ENCODE data around the gene SPHK2. TPM values are rescaled to one million over a fixed set of nuclear protein-coding genes. Genes with fewer than 3 reads are reported as not detected.
"Not testable (repeated sequence)": the region's sequence is repeated elsewhere in the genome, so short reads cannot be mapped to it uniquely, and the experiment has no call there.

The SPHK2 gene
- total RNA-seq, 2 donors from 2014 or later, result 25.7 to 40.4 TPM

DNA sequence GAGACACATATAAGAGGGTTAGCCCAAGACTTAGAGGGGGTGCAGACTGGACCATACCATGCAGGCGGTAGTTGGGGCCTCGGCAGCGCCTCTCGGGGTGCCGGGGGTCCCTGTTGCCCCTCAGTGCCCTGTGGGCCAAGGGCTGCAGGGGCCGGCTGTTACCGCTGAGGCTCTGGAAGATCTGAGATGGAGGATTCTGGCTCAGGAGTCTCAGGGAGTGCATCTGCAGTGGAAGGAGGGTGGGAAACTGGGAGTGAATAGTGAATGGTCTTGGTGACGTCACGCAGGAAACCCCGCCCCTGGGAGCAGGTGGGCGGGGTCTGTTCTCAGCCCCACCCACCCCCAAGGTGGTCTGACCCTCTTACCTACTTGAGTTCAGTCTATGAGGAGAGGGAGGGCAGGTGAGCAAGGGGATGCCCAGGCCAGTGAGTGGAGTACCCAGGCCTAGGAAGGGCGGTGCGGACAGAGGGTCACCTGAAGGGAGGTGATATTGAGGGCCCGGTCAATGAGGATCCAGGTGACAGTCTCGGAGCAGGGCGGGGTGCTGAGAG, 19.6 kb downstream of the SPHK2 start:
- H3K36me3 Mint-ChIP-seq, result peaks cover 0 to 16% of the 10 kb centered on the region in 2 donors
- ATAC-seq (no peak), DNase-seq (ENCODE audit: low spot score in 2 of 2) (no peak)

DNA sequence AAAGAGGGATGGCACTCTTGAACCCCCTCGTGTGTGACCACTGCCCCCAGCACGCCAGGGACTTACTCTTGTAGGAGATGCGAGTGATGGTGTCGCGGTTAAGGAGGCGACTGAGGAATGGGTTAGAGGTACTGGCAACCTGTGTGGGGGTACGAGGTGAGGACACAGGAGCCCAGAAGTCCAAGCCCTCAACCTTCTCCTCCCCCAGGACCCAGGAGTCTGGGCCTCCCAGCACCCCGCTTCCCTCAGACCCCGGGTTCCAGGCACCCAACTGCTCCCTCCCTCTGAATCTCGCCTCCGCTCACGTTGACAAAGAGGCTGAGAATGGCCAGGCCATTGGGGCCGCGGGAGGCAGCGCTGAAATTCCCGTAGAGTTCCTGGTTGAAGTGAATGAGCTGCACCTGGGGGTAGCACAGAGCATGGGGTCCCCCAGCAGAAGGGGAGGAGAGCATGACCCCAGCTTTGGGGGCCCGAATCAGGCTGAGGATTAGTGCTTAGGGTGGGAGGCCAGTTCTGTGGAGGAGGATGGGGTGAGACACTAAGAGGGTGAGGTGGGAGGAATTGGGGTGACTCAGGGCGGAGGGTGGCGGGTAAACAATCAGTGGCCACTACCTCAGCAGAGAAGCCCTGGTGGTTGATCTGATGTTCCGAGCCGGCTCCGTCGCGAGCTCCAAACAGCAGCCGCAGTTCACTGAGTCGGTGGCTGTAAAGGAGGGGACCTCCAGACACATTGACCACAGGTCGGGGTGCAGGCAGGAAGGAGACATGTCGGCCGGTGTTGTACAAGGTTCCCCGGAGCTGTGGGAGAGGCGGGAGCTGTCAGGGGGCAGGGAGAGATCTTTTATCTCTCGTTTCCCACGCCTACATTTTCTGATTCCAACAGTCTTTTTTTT, 20.4 kb downstream of the SPHK2 start:
- Mint-ChIP-seq H3K27ac (no peak overlapping the region), H3K9me3 (peaks cover 0 to 11% of the 10 kb centered on the region in 2 donors), H3K36me3 (peaks cover 0 to 16% of the 10 kb centered on the region in 2 donors)
- ATAC-seq, result no peak
- no peak for DNase-seq (ENCODE audit: low spot score in 2 of 2)

More for the DNA sequence above, 19.6 kb downstream of the SPHK2 start:
- H3K9me3 Mint-ChIP-seq, result peaks cover 0 to 11% of the 10 kb centered on the region in 2 donors
- peak overlapping the region; percentile 11 to 91 for H3K27ac Mint-ChIP-seq

DNA sequence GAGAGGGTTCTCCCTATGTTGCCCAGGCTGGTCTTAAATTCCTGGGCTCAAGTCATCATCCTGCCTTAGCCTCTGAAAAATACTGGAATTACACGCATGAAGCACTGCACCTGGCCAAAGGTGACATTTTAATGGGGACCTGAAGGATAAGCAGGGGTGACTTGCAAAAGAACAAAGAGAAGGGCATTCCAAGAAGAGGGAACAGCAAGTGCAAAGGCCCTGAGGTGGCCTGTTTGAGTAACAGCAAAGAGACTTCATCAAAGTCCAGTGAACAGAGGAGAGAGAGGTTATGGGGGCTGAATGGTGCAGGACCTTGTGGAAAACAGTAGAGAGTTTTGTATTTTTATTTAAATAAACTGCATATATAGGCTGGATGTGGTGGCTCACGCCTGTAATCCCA, 22.5 kb downstream of the SPHK2 start:
- no peak overlapping the region for H3K27ac Mint-ChIP-seq
- ATAC-seq, result no peak
- peaks cover 0 to 11% of the 10 kb centered on the region in 2 donors for H3K9me3 Mint-ChIP-seq
- DNase-seq (ENCODE audit: low spot score in 2 of 2), result no peak
- peaks cover 0 to 16% of the 10 kb centered on the region in 2 donors for H3K36me3 Mint-ChIP-seq

DNA sequence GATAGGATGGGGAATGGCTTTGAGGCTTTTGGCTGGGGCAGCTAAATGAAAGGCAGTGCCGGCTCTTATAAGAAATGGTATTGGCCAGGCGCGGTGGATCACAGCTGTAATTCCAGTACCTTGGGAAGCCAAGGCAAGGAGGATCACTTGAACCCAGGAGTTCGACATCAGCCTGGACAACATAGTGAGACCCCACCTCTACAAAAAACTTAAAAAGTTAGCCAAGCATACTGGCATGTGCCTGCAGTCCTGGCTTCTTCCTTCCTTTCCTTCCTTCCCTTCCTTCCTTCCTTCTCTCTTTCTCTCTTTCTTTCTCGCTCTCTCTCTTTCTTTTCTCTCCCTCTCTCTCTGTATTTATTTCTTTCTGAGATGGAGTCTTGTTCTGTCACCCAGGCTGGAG, 23.6 kb downstream of the SPHK2 start:
- no peak overlapping the region for H3K27ac Mint-ChIP-seq
- no peak for ATAC-seq
- H3K36me3 Mint-ChIP-seq, result peaks cover 0 to 12% of the 10 kb centered on the region in 2 donors
- DNase-seq (ENCODE audit: low spot score in 2 of 2), result no peak
- peaks cover 0 to 7% of the 10 kb centered on the region in 2 donors for H3K9me3 Mint-ChIP-seq

DNA sequence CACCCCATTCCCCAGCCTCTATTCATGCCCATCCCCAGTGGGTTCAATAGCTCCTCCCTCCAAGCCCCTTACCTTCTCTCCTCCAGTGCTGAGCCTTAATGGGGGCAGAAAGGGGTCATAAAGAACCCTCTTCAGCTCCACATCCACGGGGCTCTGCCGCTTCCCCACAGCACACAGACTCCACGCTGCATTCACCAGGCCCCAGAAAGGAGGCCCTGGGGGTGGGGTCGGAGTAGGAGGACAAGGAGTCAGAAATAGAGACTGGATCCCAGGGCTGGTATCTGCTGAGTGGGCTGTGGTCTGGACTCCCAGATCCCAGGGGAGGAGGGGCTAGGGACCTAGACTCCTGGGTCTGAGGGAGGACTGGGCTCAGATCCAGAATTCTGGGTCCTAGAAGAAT, 25.0 kb downstream of the SPHK2 start:
- Mint-ChIP-seq H3K27ac (no peak overlapping the region), H3K36me3 (no peaks in the 10 kb centered on the region), H3K9me3 (no peaks in the 10 kb centered on the region)
- ATAC-seq, result no peak
- no peak for DNase-seq (ENCODE audit: low spot score in 2 of 2)

DNA sequence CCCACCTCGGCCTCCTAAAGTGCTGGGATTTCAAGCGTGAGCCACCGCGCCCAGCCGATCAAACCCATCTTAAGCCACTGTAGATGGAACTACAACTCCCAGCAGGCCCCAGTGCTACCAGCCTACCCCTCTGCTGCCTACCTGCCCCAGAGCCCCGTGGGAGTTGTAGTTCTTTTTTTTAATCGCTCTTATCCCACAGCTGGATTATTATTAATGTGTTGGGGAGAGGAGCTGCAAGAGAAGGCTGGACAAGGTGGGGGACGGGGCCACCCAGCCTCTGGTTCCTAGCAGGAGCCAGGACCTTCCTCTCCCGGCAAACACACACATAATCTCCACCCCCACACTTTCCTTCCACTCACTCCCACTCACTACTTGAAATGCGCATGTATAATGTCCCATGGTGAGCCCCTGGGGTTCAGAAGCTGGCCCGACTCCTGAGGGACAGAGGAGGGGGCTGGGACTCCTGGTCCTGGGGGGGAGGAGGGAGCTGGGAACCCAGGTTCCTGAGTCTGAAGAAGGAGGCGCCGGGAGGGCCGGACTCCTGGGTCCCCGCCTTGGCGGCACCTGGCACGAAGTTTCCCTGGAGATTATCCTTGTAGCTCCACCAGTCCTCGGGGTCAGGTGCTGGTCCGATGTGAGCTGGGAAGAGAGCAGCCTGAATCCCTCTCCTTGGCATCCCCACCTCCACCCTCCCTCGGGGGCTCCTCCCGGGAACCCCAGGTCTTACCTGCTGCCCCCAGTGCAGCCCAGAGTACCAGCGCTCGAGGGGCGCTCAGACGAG, 25.7 kb downstream of the SPHK2 start:
- DNase-seq (ENCODE audit: low spot score in 2 of 2), result peak in 1 of 2 donors; percentile 70
- no peaks in the 10 kb centered on the region for H3K36me3 Mint-ChIP-seq
- peak overlapping the region in 1 of 2 donors; percentile 80 for H3K27ac Mint-ChIP-seq
- no peaks in the 10 kb centered on the region for H3K9me3 Mint-ChIP-seq
- ATAC-seq, result peak; percentile 28 to 76

DNA sequence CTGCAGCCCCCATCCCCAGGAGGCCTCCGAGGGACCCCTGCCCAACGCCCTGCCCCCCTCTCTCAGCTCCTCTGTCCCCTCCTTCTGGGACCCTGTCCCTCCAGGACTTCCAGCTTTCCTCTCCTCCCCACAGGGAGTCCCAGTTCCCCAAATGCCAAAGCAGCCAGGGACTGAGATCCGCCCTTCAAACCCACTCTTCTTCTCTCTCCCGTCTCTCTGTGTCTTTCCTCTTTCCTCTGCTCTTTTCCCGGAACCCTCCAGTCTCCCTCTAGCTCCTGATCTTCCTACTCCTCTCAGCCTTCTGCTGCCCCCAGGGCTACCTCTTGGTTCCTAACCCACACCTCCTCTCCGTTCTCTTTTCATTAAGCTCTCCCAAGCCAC, 26.3 kb downstream of the SPHK2 start:
- H3K9me3 Mint-ChIP-seq, result no peaks in the 10 kb centered on the region
- ATAC-seq, result no peak

DNA sequence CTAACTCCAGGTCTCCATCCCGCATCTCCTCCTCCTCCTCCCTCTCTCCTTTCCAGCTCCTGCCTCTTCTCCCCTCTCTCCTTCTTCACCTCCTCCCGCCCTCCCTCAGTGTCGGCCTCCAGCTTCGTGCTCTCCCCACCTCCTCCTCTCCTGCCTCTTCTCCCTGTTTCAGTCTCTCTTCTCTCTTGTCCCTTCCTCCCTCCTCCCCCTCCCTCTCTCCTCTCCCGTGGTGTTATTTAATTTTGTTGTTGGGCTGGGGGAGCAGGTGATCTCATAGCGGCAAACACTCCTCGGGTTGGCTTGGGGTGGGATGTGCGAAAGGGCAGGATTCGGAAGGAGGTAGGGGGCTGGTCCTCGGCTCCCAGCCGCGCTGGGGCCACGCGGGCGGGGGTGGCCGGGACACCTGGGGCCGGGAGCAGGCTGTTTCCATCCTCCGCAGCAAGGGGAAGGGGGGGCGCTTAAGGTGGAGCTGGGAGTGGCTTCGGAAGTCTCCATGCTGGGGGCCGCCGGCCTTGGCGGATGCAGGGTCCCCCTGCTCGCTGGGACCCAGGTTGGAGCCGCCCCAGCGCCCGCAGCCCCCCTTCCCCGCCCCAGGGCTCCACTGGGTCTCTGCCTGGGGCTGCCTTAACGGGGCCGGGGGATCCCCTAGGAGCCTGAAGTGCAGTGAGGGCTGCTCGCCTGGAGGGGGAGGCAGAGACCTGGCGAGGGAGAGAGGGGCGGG, 26.9 kb downstream of the SPHK2 start, which contains the start of gene CA11:
TSS of gene CA11 (minus strand) at position 187 of the 721 bp plus-strand sequence. CDS start 555 bp downstream, outside the sequence.
- Mint-ChIP-seq H3K9me3 (no peaks in the 10 kb centered on the region), H3K27ac (peak within 1 kb of the TSS; percentile 80 to 81)

More for the DNA sequence above, 26.3 kb downstream of the SPHK2 start:
- H3K36me3 Mint-ChIP-seq, result no peaks in the 10 kb centered on the region
- no peak for DNase-seq (ENCODE audit: low spot score in 2 of 2)
- H3K27ac Mint-ChIP-seq, result peak overlapping the region; percentile 80 to 81

DNA sequence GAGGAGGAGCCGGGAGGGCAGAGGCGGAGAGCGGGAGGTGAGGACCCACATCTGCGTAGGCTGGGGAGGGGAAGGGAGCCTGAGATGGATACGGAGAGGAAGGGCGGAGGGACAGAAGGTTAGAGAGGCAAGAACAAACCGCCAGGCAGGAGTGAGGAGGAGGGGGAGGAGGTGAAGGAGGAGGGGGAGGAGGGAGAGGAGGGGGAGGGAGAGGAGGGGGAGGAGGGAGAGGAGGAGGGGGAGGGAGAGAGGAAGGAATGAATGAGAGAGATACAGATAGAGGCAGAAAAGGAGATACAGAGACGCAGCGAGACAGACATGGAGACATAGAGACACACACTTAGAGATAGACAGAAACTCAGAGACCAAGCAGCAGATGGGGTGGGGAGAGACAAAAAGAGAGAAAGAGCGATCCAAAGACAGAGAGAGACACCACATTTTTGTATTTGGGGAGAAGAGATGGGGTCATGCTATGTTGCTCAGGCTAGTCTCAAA, 27.5 kb downstream of the SPHK2 start:
- H3K9me3 Mint-ChIP-seq, result no peaks in the 10 kb centered on the region
- peak overlapping the region in 1 of 2 donors; percentile 80 for H3K27ac Mint-ChIP-seq
- ATAC-seq (no peak), DNase-seq (ENCODE audit: low spot score in 2 of 2) (no peak)
- H3K36me3 Mint-ChIP-seq, result no peaks in the 10 kb centered on the region

More for the DNA sequence above, 26.9 kb downstream of the SPHK2 start, which contains the start of gene CA11:
- no peaks in the 10 kb centered on the region for H3K36me3 Mint-ChIP-seq
- DNase-seq (ENCODE audit: low spot score in 2 of 2) (peak; percentile 92 to 96), ATAC-seq (peak; percentile 87 to 93)

DNA sequence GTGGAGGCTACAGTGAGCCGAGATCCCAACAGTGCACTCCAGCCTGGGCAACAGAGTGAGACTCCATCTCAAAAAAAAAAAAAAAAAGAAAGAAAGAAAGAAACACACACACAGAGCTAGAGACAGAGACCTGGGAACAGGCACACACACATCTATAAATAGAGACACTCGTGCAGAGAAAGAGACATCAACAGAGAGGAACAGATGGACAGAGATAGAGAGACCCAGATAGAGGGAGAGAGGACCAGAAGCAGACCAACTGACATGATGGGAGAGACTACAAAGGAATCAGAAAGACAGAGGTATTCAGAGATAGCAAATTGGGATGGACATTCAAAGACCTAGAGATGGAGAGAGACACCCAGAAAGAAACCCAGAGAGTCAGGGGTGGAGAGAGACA, 28.8 kb downstream of the SPHK2 start:
- no peaks in the 10 kb centered on the region for H3K9me3 Mint-ChIP-seq
- peak overlapping the region; percentile 1 to 6 for H3K27ac Mint-ChIP-seq
- DNase-seq (ENCODE audit: low spot score in 2 of 2), result no peak
- no peaks in the 10 kb centered on the region for H3K36me3 Mint-ChIP-seq
- no peak for ATAC-seq

DNA sequence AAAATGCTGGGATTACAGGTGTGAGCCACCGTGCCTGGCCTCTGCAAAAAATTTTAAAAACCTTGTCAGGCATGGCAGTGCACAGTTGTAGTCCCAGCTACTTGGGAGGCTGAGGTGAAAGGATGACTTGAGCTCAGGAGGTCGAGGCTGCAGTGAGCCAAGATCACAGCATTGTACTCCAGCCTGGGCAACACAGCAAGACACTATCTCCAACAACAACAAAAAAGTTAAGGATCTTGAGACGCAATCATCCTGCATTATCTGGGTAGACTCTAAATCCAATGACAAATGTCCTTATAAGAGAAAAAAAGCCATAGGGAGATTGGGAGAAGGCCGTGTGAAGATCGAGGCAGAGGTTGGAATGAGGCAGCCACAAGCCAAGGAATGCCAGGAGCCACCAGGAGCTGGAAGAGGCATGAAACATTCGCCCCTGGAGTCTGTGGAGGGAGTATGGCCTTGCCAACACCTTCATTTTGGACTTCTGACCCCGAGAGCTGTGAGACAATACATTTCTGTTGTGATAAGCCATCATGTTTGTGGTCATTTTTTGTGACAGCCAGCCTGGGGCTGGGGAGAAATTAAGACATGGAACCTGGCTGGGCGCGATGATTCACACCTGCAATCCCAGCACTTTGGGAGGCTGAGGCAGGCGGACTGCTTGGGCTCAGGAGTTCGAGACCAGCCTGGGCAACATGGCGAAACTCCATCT, 31.8 kb downstream of the SPHK2 start:
- DNase-seq (ENCODE audit: low spot score in 2 of 2) (no peak), ATAC-seq (no peak)
- H3K27ac Mint-ChIP-seq, result peak overlapping the region in 1 of 2 donors; percentile 56
- no peaks in the 10 kb centered on the region for H3K9me3 Mint-ChIP-seq
- no peaks in the 10 kb centered on the region for H3K36me3 Mint-ChIP-seq

DNA sequence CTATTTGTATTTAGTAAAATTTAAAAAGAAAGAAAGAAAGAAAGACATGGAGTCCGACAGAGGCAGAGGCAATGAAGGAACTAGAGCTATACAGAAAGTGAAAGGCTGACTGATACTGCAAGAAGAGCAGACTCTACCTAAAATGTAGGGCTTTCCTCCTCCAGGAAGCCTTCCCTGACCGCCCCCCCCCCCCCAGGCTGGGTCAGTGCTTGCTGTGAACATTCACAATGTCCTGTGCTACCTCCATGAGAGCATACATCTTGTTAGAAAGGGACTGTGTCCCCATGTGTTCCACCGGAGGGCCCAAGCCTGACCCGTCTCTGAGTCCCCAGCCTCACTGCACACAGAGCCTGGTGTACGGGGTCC, 32.4 kb downstream of the SPHK2 start:
- no peaks in the 10 kb centered on the region for H3K9me3 Mint-ChIP-seq
- DNase-seq (ENCODE audit: low spot score in 2 of 2), result no peak
- no peak for ATAC-seq
- no peak overlapping the region for H3K27ac Mint-ChIP-seq
- H3K36me3 Mint-ChIP-seq, result no peaks in the 10 kb centered on the region

DNA sequence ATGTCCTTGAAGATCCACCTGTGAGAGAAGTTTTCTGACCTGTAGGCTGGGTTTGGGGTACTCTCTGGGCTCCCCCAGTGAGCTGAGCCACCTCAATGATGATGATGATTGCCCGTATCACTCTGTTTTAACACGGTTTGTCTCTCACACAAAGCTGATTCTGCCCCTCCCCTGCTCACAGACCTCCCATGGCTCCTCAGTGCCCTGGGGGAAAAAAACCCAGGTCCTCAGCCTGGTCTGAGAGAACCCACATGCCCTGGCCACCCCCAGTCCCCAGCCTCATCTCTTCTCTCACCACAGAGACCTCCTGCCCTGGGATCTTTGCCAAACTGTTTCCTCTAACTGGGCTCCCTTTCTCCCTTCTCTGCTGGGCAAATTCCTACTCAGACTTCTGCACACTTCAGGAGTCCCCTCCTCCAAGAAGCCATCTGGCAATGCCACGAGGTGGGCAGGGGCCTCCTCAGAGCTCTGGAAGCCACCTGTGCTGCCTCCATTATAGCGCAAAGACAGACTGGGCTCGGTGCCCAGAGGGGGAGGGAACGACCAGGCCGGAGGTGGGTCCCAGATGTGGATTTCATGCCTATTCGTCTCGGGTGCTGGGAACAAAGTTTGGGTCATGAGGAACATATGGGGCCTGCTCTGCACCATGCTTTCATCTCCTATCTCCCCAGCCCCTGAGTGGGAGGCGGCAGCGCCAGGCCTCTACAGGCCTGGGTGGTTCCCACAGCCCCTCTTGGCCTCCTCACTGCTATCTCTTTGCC, 35.2 kb downstream of the SPHK2 start:
- DNase-seq (ENCODE audit: low spot score in 2 of 2) (no peak), ATAC-seq (no peak)
- Mint-ChIP-seq H3K27ac (no peak overlapping the region), H3K36me3 (no peaks in the 10 kb centered on the region), H3K9me3 (no peaks in the 10 kb centered on the region)

DNA sequence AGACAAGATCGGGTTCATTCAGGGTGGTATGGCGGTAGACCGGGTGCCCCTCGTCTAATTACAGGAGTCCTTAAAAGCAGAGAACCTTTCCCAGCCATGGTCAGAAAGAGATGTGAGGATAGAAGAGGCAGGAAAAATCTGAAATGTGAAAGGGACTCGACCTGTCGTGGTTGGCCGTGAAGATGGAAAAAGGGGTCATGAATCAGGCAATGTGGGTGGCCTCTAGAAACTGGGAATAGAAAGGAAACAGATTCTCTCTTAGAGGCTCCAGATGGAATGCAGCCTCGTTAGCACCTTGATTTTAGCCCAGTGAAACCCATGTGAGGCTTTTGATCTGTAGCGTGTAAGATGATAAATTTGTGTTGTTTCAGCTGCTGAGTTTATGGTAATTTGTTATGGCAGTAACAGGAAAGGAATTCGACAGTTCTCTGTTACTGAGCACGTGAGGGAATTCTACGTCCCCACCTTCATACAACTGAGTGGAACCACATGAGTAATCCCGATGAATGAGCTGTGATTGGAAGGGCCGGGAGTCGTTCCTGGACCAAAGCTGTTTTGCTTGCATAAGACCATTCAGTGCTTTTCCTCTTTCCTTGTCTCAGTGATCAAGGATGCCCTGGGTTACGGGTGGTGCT, 37.7 kb downstream of the SPHK2 start:
- DNase-seq (ENCODE audit: low spot score in 2 of 2) (no peak), ATAC-seq (no peak)
- no peaks in the 10 kb centered on the region for H3K36me3 Mint-ChIP-seq
- H3K9me3 Mint-ChIP-seq, result no peaks in the 10 kb centered on the region
- no peak overlapping the region for H3K27ac Mint-ChIP-seq

DNA sequence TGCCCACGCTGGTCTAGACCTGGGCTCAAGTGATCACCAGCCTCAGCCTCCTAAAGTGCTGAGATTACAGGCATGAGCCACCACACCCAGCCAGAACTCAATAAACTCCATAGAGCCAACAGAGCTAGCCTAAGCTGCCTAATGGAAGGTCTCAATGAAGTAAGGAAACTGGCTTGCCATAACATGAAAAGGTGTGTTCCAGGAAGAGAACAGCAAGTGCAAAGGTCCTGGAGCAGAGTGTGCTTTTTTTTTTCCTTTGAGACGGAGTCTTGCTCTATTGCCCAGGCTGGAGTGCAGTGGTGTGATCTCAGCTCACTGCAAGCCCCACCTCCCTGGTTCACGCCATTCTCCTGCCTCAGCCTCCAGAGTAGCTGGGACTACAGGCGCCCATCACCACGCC, 38.5 kb downstream of the SPHK2 start:
- not testable (repeated sequence) for DNase-seq (ENCODE audit: low spot score in 2 of 2); H3K9me3 Mint-ChIP-seq; H3K36me3 Mint-ChIP-seq; ATAC-seq
- H3K27ac Mint-ChIP-seq, result peak overlapping the region in 1 of 2 donors; percentile 48

Data from activated naive CD4-positive, alpha-beta T cell treated with anti-CD3 and anti-CD28 coated beads, Interleukin-2, amount 50 U/mL, for 72 hours (primary cell).